IMR-90 (cell line): Measurements from ENCODE around the gene ERC2. TPM values are rescaled to one million over a fixed set of nuclear protein-coding genes. Genes with fewer than 3 reads are reported as not detected.

Source experiments
- ATAC-seq: fragments of 200-7000 bp; cut with Tn5 transposase; 2 replicates; pipeline ENCODE4 v1.9.1; 2020; ENCODE audit warnings: low read depth, mild to moderate bottlenecking, moderate library complexity
- BruUV-seq: library from RNA; stranded (reverse); fragments of 400-500 nt; replicated peaks from 2 replicates; lab custom pipeline; 2021; lab: Mats Ljungman, UMichigan
- CTCF ChIA-PET: fragments of 300-600 bp; formaldehyde crosslinking; extraction: SDS; loops from one replicate; lab custom pipeline; 2021; ENCODE audit warnings: antibody characterized with exemption; lab: Yijun Ruan, JAX
- POLR2A ChIA-PET: fragments of 300-600 bp; sonication (Branson Sonifier 250); formaldehyde crosslinking; loops from one replicate; lab custom pipeline; 2022; ENCODE audit warnings: antibody characterized with exemption; ENCODE audit not compliant: unreplicated experiment; lab: Charles Lee
- DNase-seq: peaks from one replicate; pipeline ENCODE4 v3.0.0; 2013
- H2AFZ ChIP-seq: replicated peaks from 2 replicates; pipeline ENCODE3; 2013; ENCODE audit warnings: low read length, mild to moderate bottlenecking; ENCODE audit not compliant: poor library complexity
- H2AK5ac ChIP-seq: 2 replicates; pipeline ENCODE4 v1.6.1; 2013; ENCODE audit warnings: low read depth, low read length, inconsistent platforms
- H2AK9ac ChIP-seq: replicated peaks from 2 replicates; pipeline ENCODE3; 2013; ENCODE audit warnings: mild to moderate bottlenecking, low read depth, low read length, moderate library complexity; ENCODE audit not compliant: poor library complexity
- H2BK120ac ChIP-seq: 2 replicates; pipeline ENCODE4 v1.6.1; 2013; ENCODE audit warnings: low read depth, low read length, inconsistent platforms
- H2BK15ac ChIP-seq: 3 replicates; pipeline ENCODE4 v1.6.1; 2013; ENCODE audit warnings: low read depth, low read length, inconsistent platforms
- H2BK20ac ChIP-seq: 2 replicates; pipeline ENCODE4 v1.6.1; 2013; ENCODE audit warnings: low read depth, mild to moderate bottlenecking, inconsistent platforms, low read length, moderate library complexity
- H2BK5ac ChIP-seq: 2 replicates; pipeline ENCODE4 v1.6.1; 2013; ENCODE audit warnings: mild to moderate bottlenecking, low read depth, low read length, inconsistent platforms; ENCODE audit not compliant: poor library complexity, severe bottlenecking
- H3K14ac ChIP-seq: replicated peaks from 2 replicates; pipeline ENCODE4 v1.6.1; 2013; ENCODE audit warnings: low read depth, low read length, inconsistent platforms
- H3K18ac ChIP-seq: 2 replicates; pipeline ENCODE4 v1.6.1; 2013; ENCODE audit warnings: low read depth, low read length, control low read depth
- H3K23ac ChIP-seq: 2 replicates; pipeline ENCODE4 v1.6.1; 2013; ENCODE audit warnings: low read depth, low read length, inconsistent platforms
- H3K27ac ChIP-seq: 2 replicates; pipeline ENCODE4 v1.5.1; 2013; ENCODE audit warnings: mild to moderate bottlenecking, control low read depth, low read length; ENCODE audit not compliant: insufficient read depth
- H3K27me3 ChIP-seq: 2 replicates; pipeline ENCODE4 v1.6.1; 2013; ENCODE audit warnings: low read length; ENCODE audit not compliant: control insufficient read depth, insufficient read depth
- H3K36me3 ChIP-seq: 2 replicates; pipeline ENCODE4 v1.6.1; 2013; ENCODE audit warnings: low read length, mixed read lengths; ENCODE audit not compliant: control insufficient read depth, insufficient read depth
- H3K4ac ChIP-seq: 2 replicates; pipeline ENCODE4 v1.6.1; 2013; ENCODE audit warnings: low read depth, low read length, inconsistent platforms
- H3K4me1 ChIP-seq: 2 replicates; pipeline ENCODE4 v1.6.1; 2013; ENCODE audit warnings: low read length, mixed read lengths; ENCODE audit not compliant: control insufficient read depth, insufficient read depth
- H3K4me2 ChIP-seq: 2 replicates; pipeline ENCODE4 v1.6.1; 2013; ENCODE audit warnings: low read depth, mild to moderate bottlenecking, control low read depth, low read length, moderate library complexity
- H3K4me3 ChIP-seq: 2 replicates; pipeline ENCODE4 v1.5.1; 2013; ENCODE audit warnings: low read depth, mild to moderate bottlenecking, control low read depth, low read length, moderate library complexity; ENCODE audit not compliant: insufficient read depth
- H3K56ac ChIP-seq: 2 replicates; pipeline ENCODE4 v1.6.1; 2013; ENCODE audit warnings: low read length, inconsistent platforms; ENCODE audit not compliant: insufficient read depth; ENCODE audit errors: extremely low read depth
- H3K79me1 ChIP-seq, 2 experiments: 2 replicates each; pipeline ENCODE4 v1.6.1; 2013; ENCODE audit warnings: low read length in 2 of 2, inconsistent platforms in 1 of 2, low read depth in 1 of 2
- H3K9ac ChIP-seq: 2 replicates; pipeline ENCODE4 v1.6.1; 2013; ENCODE audit warnings: low read depth, low read length, control low read depth
- H3K9me1 ChIP-seq: 2 replicates; pipeline ENCODE4 v1.6.1; 2013; ENCODE audit warnings: low read length, inconsistent platforms; ENCODE audit not compliant: insufficient read depth
- H3K9me3 ChIP-seq: 2 replicates; pipeline ENCODE4 v1.6.1; 2013; ENCODE audit warnings: low read length; ENCODE audit not compliant: control insufficient read depth, insufficient read depth
- H4K20me1 ChIP-seq: 2 replicates; pipeline ENCODE4 v1.6.1; 2013; ENCODE audit warnings: low read length, inconsistent platforms; ENCODE audit not compliant: insufficient read depth
- H4K5ac ChIP-seq: 2 replicates; pipeline ENCODE4 v1.6.1; 2013; ENCODE audit warnings: mild to moderate bottlenecking, low read depth, low read length, control low read depth
- H4K8ac ChIP-seq, 2 experiments: 2 replicates each; pipeline ENCODE4 v1.6.1; 2013; ENCODE audit warnings: low read depth in 2 of 2, low read length in 2 of 2, control low read depth in 1 of 2, inconsistent platforms in 1 of 2
- H4K91ac ChIP-seq: 2 replicates; pipeline ENCODE4 v1.6.1; 2013; ENCODE audit warnings: low read depth, low read length, inconsistent platforms; ENCODE audit not compliant: insufficient read depth
- BHLHE40 ChIP-seq: fragments of 150-350 bp; IDR thresholded peaks from 2 replicates; pipeline ENCODE4 v1.6.1; 2016; ENCODE audit warnings: mild to moderate bottlenecking, low read depth, low read length
- CHD1 ChIP-seq: IDR thresholded peaks from 2 replicates; pipeline ENCODE4 v1.6.1; 2012; ENCODE audit warnings: low read depth, low read length, improper control_type of control experiment
- FOS ChIP-seq: fragments of 150-350 bp; IDR thresholded peaks from 2 replicates; pipeline ENCODE4 v1.6.1; 2016; ENCODE audit warnings: low read depth, low read length
- MAZ ChIP-seq: IDR thresholded peaks from 2 replicates; pipeline ENCODE4 v1.6.1; 2012; ENCODE audit warnings: low read depth, mild to moderate bottlenecking, low read length, improper control_type of control experiment, moderate library complexity, borderline replicate concordance
- MXI1 ChIP-seq: IDR thresholded peaks from 2 replicates; pipeline ENCODE4 v1.6.1; 2012; ENCODE audit warnings: low read depth, mild to moderate bottlenecking, low read length, moderate library complexity, borderline replicate concordance
- NFE2L2 ChIP-seq: fragments of 150-350 bp; IDR thresholded peaks from 2 replicates; pipeline ENCODE4 v1.6.1; 2016; ENCODE audit warnings: low read depth, mild to moderate bottlenecking, low read length
- POLR2A ChIP-seq: IDR thresholded peaks from 2 replicates; pipeline ENCODE4 v1.6.1; 2012; ENCODE audit warnings: mild to moderate bottlenecking, low read depth, low read length
- RCOR1 ChIP-seq: IDR thresholded peaks from 2 replicates; pipeline ENCODE4 v1.6.1; 2012; ENCODE audit warnings: mild to moderate bottlenecking, low read length, improper control_type of control experiment; ENCODE audit not compliant: insufficient replicate concordance
- SMC3 ChIP-seq: fragments of 150-350 bp; IDR thresholded peaks from 2 replicates; pipeline ENCODE4 v1.6.1; 2016; ENCODE audit warnings: low read depth, mild to moderate bottlenecking, antibody characterized with exemption, low read length, moderate library complexity
- WGBS, 2 experiments: methylation state at CpG; one replicate each; pipeline versions ENCODE4 v1.1.5 to v1.1.7; 2013; ENCODE audit warnings: missing lambda C conversion rate in 2 of 2; ENCODE audit not compliant: insufficient read length in 1 of 2; ENCODE audit errors: extremely low coverage in 2 of 2; 5-methylcytosine and 5-hydroxymethylcytosine counted together
- dilution Hi-C: fragments of 300-500 bp; cut with HindIII; formaldehyde crosslinking; loops from one replicate; pipeline ENCODE4 v1.14.3; 2018; ENCODE audit warnings: low sequenced_read_pairs; ENCODE audit not compliant: unreplicated experiment
- in situ Hi-C: fragments of 300-500 bp; cut with MboI; formaldehyde crosslinking; loops from 3 replicates; pipeline ENCODE4 v1.14.3; 2019; ENCODE audit warnings: low sequenced_read_pairs, inconsistent platforms, mixed read lengths
- intact Hi-C: fragments of 100-400 bp; cut with micrococcal nuclease; formaldehyde crosslinking; loops from 2 replicates; pipeline ENCODE4 v1.10.0; 2022
- polyA plus RNA-seq, 3 experiments: library from polyadenylated mRNA; depleted of rRNA; stranded (reverse); fragments of >200 nt; gene quantifications; 2 replicates each; pipeline ENCODE4 v1.2.3, GENCODE V29; 2012; ENCODE audit warnings: low replicate concordance in 1 of 3
- total RNA-seq: library from RNA; depleted of rRNA; stranded (reverse); fragments of >200 nt; gene quantifications from 2 replicates; pipeline ENCODE4 v1.2.3, GENCODE V29; 2012
- TF ChIP-seq, protein P1 (sequence below): fragments of 150-350 bp; IDR thresholded peaks from 2 replicates; pipeline ENCODE4 v1.6.1; 2016; ENCODE audit warnings: low read depth, mild to moderate bottlenecking, low read length, moderate library complexity, borderline replicate concordance

ERC2 gene
- total and polyA plus RNA-seq, 2 of the 4 experiments (the other 2 are of a cell fraction), result 0.17 to 0.18 TPM

DNA sequence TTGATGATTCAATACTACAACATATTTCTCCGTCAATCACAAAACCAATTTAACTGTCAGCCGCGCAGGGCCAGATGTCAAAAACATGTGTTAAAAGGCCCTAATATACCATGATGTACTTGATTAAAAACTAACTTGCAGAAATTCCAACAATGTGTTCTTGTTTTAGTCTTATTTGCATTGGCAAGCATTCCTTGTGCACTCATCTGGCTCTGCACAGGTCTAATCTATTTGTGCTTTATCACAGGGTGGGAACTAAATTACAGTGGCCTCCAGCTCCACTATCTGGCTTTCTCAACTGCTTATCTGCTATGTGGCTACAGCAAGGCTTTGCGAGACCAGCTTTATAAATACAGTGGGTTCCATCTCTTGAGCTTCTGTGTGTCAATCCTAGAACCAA lies 455.5 kb downstream of the ERC2 start:
- no peak overlapping the region for H3K18ac ChIP-seq
- no peaks in the 10 kb centered on the region for H3K79me1 ChIP-seq
- H3K4ac ChIP-seq, result no peak overlapping the region
- no peak overlapping the region for H3K23ac ChIP-seq
- H3K14ac ChIP-seq, result no peak overlapping the region
- no peak overlapping the region for H4K5ac ChIP-seq
- dilution Hi-C loops (no loop called here), intact Hi-C loops (no loop called here), in situ Hi-C loops (no loop called here)
- no peak overlapping the region for H3K27ac ChIP-seq
- WGBS, 2 experiments, result no CpG with 5 or more reads among the region's 4 CpGs
- no TSS peak for BruUV-seq
- H2AK9ac ChIP-seq, result no peak overlapping the region
- no peak overlapping the region for H2BK120ac ChIP-seq
- H4K20me1 ChIP-seq, result no peaks in the 10 kb centered on the region
- no peak overlapping the region for H3K4me2 ChIP-seq
- no peak overlapping the region for H3K9ac ChIP-seq
- H4K91ac ChIP-seq, result no peak overlapping the region
- H3K56ac ChIP-seq, result no peak overlapping the region
- no peaks in the 10 kb centered on the region for H3K4me1 ChIP-seq
- H4K8ac ChIP-seq, result no peak overlapping the region
- no peak overlapping the region for H2BK20ac ChIP-seq
- CTCF ChIA-PET, result no interaction called here
- H3K9me1 ChIP-seq, result no peaks in the 10 kb centered on the region
- H3K4me3 ChIP-seq, result no peak overlapping the region
- H2BK5ac ChIP-seq, result no peak overlapping the region
- TF ChIP-seq BHLHE40, result no peak
- no peak for TF ChIP-seq POLR2A
- no peak for TF ChIP-seq MXI1
- TF ChIP-seq, protein P1, sequence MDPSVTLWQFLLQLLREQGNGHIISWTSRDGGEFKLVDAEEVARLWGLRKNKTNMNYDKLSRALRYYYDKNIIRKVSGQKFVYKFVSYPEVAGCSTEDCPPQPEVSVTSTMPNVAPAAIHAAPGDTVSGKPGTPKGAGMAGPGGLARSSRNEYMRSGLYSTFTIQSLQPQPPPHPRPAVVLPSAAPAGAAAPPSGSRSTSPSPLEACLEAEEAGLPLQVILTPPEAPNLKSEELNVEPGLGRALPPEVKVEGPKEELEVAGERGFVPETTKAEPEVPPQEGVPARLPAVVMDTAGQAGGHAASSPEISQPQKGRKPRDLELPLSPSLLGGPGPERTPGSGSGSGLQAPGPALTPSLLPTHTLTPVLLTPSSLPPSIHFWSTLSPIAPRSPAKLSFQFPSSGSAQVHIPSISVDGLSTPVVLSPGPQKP, result no peak
- TF ChIP-seq CHD1, result no peak
- no peak for TF ChIP-seq RCOR1
- TF ChIP-seq MAZ, result no peak
- no peak for TF ChIP-seq NFE2L2
- no peak for TF ChIP-seq FOS
- TF ChIP-seq SMC3, result no peak
- DNase-seq (no peak), ATAC-seq (no peak)
- no peak overlapping the region for H2BK15ac ChIP-seq
- no peaks in the 10 kb centered on the region; the same call in 1 of the 2 replicates for H3K27me3 ChIP-seq
- POLR2A ChIA-PET, result no interaction called here
- H3K9me3 ChIP-seq, result no peaks in the 10 kb centered on the region
- no peak overlapping the region for H2AK5ac ChIP-seq
- no peaks in the 10 kb centered on the region for H3K36me3 ChIP-seq
- no peak overlapping the region for H2AFZ ChIP-seq
